Immature natural killer cell (primary cell): ENCODE data around the gene NCOA6. TPM values are rescaled to one million over a fixed set of nuclear protein-coding genes. Genes with fewer than 3 reads are reported as not detected.

Experiments
- DNase-seq, 3 donors: peaks; one replicate each; pipeline ENCODE4 v3.0.0; 2022; ENCODE audit warnings: mixed read lengths in 1 of 3
- H3K27ac Mint-ChIP-seq, 6 donors: one replicate each; pipeline ENCODE4 v1.8.0; 2020; ENCODE audit warnings: mixed read lengths in 6 of 6, mild to moderate bottlenecking in 5 of 6, inconsistent platforms in 4 of 6, moderate library complexity in 3 of 6
- H3K27me3 Mint-ChIP-seq, 3 donors: one replicate each; pipeline ENCODE4 v1.8.0; 2020 to 2021; ENCODE audit warnings: low read depth in 3 of 3, mild to moderate bottlenecking in 3 of 3, mixed read lengths in 3 of 3, moderate library complexity in 3 of 3, inconsistent platforms in 1 of 3
- H3K36me3 Mint-ChIP-seq, 3 donors: one replicate each; pipeline ENCODE4 v1.8.0; 2020; ENCODE audit warnings: mixed read lengths in 3 of 3, inconsistent platforms in 2 of 3, mild to moderate bottlenecking in 2 of 3
- H3K4me1 Mint-ChIP-seq, 2 donors: one replicate each; pipeline ENCODE4 v1.8.0; 2020; ENCODE audit warnings: inconsistent platforms in 2 of 2, mild to moderate bottlenecking in 2 of 2, mixed read lengths in 2 of 2, moderate library complexity in 1 of 2
- H3K4me3 Mint-ChIP-seq, 5 donors: one replicate each; pipeline ENCODE4 v1.8.0; 2020; ENCODE audit warnings: mild to moderate bottlenecking in 5 of 5, mixed read lengths in 5 of 5, inconsistent platforms in 3 of 5, moderate library complexity in 3 of 5
- H3K9me3 Mint-ChIP-seq, 6 donors: one replicate each; pipeline ENCODE4 v1.8.0; 2020; ENCODE audit warnings: mild to moderate bottlenecking in 6 of 6, mixed read lengths in 6 of 6, inconsistent platforms in 4 of 6, moderate library complexity in 3 of 6
- polyA plus RNA-seq, 3 donors: library from polyadenylated mRNA; unstranded; fragments of 300-500 nt; fragmentation: Illumina TruSeq; gene quantifications; one replicate each; pipeline ENCODE4 v1.2.3, GENCODE V29; 2021

The NCOA6 gene
- polyA plus RNA-seq, 3 donors from 2014 or later, result 0.65 to 17.3 (median 3.0) TPM

DNA sequence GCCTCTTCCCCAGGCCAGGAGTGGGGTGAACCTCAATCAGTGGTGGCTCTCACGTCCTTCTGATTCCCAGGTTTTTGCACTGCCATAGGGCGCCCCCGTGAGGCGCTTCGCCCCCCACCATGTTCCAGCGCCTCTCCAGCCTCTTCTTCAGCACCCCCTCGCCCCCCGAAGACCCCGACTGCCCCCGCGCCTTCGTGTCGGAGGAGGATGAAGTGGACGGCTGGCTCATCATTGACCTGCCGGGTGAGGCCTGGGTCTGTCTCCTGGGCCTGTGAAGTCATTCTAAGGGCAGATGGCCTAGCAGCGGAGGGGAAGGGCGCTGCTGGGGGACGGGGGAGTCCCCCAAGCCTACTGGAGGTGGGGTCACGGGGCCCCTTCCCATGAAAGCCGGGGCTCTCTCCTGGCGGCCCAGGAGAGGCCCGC, 116.8 kb downstream of the NCOA6 start:
- peaks cover 23 to 27% (median 25%) of the 10 kb centered on the region in 3 donors for H3K27me3 Mint-ChIP-seq

DNA sequence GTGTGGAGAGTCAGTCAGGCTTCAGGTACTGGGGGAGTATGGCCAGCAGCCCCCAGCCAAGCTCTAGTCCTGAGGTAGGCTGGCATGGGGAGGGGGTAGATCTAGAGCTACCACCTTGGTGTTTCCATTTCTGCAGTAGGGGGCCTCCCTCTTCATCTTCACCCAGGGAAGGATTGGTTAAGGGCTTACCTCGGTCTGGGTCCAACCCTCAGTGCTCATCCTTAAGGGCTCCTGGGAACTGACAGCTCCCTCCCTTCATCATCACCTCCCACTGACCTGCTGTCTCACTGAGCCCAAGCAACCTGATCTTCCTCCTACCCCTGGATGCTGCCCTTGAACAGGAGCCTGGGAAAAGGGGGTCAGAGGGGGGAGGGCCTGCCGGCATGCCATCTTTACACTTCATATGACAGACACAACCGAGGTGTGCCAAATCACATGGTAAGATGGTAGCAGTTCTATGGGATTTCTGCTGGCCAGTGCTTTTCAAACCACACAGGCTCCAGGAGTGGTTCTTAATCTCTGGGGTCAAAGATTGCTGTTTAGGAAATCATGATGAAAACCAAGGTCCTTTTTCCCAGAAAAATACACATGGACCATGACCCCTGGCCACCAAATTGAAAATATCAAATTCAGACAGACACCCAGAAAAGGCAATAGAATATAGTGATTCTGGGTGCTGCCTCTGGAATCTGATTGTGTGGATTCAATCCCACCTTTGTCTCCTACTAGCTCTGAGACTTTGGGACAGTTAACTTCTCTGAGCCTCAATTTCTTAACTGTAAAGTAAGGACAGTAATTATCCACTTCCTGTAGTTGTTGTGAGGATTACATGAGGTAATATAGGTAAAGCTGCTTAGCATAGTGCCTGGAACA, 118.3 kb downstream of the NCOA6 start:
- Mint-ChIP-seq H3K4me3 (peak overlapping the region in 2 of 5 donors; percentile 1 to 19), H3K36me3 (no peaks in the 10 kb centered on the region), H3K27ac (peak overlapping the region in 5 of 6 donors; percentile 48 to 95 (median 94)), H3K9me3 (no peaks in the 10 kb centered on the region), H3K4me1 (peaks cover 28 to 40% of the 10 kb centered on the region in 2 donors), H3K27me3 (peaks cover 23 to 33% (median 32%) of the 10 kb centered on the region in 3 donors)
- no peak for DNase-seq

More for the DNA sequence above, 116.8 kb downstream of the NCOA6 start:
- peak overlapping the region in 5 of 6 donors; percentile 80 to 88 (median 81) for H3K27ac Mint-ChIP-seq
- H3K9me3 Mint-ChIP-seq, result no peaks in the 10 kb centered on the region
- H3K4me1 Mint-ChIP-seq, result peaks cover 21 to 30% of the 10 kb centered on the region in 2 donors
- H3K36me3 Mint-ChIP-seq, result peaks cover 3 to 7% (median 4%) of the 10 kb centered on the region in 3 donors
- H3K4me3 Mint-ChIP-seq, result peak overlapping the region; percentile 29 to 92 (median 89)
- DNase-seq, result no peak

DNA sequence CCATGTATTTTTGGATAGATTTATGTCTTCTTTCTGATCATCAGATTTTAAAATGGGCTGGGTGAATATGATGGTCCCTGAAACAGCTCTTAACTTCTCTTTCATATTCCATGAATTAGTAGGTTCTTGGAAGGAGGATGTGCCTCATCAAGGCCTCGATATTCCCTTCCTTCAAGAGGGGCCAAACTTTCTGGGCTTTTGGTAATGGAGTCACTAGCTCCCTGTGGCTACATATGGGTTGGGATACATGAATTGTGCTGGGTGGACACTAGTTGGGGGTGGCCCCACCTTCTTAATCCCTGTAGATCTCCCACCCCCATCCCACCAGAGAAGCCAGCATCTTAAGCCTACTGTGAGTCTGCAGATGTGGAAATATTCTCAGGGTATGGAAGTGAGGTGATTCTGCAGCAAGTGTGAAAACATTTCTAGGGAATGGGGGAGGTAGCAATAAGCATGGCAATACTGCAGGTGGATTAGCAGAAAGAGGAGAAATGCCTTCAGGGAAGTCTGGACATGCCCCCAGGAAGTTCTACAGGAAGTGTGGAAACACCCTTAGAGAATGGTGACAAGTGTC, 119.1 kb downstream of the NCOA6 start:
- H3K27ac Mint-ChIP-seq, result peak overlapping the region in 5 of 6 donors; percentile 48 to 96 (median 94)
- peaks cover 27 to 34% (median 29%) of the 10 kb centered on the region in 3 donors for H3K27me3 Mint-ChIP-seq
- H3K4me1 Mint-ChIP-seq, result peaks cover 28 to 40% of the 10 kb centered on the region in 2 donors
- H3K9me3 Mint-ChIP-seq, result no peaks in the 10 kb centered on the region
- H3K4me3 Mint-ChIP-seq, result peak overlapping the region in 4 of 5 donors; percentile 1 to 60 (median 24)
- no peak for DNase-seq
- no peaks in the 10 kb centered on the region for H3K36me3 Mint-ChIP-seq

DNA sequence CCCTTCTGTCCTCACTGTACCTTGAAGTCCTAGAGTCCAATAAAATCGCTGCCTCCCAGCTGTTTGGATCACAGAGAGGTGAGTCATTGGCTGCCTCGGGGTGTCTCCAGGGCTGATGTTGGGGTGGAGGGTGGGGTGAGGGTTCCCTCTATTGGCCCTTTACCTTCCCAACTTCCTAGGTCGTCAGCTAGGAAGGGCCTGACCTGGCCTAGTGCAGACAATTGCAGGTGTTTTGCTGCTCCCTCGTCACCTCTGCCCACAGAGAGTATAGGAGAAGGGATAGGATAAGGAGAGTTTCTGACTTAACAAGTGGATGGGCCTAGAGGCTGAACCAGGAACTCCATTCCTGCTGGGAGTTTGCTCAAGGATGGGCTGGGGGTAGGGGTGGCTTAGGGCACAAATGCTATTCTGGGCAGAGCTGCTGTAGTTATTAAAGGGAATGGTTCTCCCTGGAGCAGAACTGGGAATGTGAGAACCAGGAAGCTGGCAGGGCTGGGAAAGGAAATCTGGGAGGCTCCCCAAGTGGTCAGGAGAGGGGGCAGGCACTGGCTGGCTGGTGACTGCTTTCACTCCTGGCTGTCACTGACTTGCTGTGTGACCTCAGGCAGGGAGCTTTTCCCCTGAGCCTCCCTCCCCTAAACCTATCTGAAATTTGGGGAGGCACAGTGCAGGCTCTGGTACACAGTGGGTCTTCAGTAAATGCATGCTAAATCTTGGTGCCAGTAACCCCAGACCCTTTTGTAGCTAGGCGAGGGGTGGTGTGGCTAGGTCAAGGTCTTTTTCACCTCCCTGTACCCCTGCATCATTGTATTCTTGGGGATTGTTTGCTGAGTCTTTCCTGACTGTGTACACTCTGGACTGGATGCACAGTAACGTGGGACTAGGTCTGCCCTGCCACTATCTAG, 119.8 kb downstream of the NCOA6 start:
- DNase-seq, result no peak
- Mint-ChIP-seq H3K4me1 (peaks cover 26 to 38% of the 10 kb centered on the region in 2 donors), H3K36me3 (no peaks in the 10 kb centered on the region), H3K4me3 (peak overlapping the region; percentile 86 to 97 (median 92)), H3K9me3 (no peaks in the 10 kb centered on the region), H3K27me3 (peaks cover 27 to 35% (median 29%) of the 10 kb centered on the region in 3 donors), H3K27ac (peak overlapping the region; percentile 80 to 96 (median 94))

DNA sequence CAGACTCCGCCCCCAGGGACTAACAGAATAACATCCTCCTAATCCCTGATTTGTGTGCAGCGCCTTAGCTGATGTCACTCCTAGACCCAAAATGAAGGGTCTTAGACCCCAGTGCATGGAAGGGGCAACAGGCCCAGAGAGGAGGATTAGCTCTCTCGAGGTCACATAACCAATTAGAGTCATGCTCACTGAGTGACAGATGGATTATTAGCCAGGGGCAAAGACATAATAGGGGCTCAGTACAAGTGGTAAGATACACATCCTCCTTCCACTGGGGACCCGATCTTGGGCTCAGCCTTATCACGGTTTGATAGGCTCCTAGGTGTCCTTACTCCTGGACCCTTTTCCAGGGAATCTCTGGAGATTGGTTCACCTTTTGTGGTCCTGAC, 120.4 kb downstream of the NCOA6 start:
- DNase-seq, result no peak
- peak overlapping the region; percentile 86 to 97 (median 92) for H3K4me3 Mint-ChIP-seq
- H3K27me3 Mint-ChIP-seq, result peaks cover 27 to 33% (median 29%) of the 10 kb centered on the region in 3 donors
- H3K9me3 Mint-ChIP-seq, result no peaks in the 10 kb centered on the region
- no peaks in the 10 kb centered on the region for H3K36me3 Mint-ChIP-seq
- peaks cover 21 to 32% of the 10 kb centered on the region in 2 donors for H3K4me1 Mint-ChIP-seq
- peak overlapping the region; percentile 80 to 96 (median 94) for H3K27ac Mint-ChIP-seq

DNA sequence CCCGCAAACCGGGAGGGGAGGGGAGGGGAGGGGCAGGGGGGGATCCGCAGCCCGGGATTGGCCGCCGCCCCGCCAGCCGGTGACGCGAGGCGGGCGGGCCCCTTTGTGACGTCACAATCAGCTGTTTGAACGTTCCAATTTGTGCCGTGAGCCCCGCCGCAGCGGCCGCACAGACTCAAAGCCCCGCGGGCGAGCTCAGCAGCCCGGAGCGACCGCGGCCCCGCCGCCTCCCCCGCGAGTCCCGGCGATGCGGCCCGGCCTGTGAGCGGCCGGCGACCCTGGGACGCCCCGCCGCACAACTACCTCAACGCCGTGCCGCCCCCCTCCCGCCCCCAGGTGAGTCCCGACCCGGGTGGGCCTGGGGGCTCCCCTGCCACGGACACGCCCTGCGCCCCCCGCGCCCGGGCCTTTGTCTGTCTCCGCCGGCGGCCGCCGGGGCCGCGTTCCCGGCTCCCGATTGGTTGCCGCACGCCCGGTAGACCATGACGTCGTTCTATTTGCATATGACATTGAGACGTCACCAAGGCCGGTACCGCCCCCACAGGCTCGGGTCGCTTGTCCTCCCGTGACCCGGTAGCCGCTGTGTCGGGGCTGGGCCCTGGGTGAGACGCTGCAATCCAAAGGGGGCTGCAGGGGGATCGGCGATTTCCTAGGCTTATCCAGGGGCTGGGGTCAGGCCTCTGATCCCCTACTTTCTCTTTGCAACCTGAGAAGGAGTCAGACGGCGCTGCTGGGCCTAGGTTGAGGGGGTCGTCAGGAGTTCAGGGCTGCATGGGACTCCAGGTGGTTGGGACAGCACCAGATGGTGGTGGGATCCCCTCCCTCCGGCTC, 121.1 kb downstream of the NCOA6 start, which contains the start of gene TP53INP2:
TP53INP2 (plus strand) TSS at position 168 of the 831 bp plus-strand sequence. CDS start 4,396 bp downstream, outside the sequence.
- Mint-ChIP-seq H3K27ac (peak within 1 kb of the TSS; percentile 89 to 97 (median 96)), H3K36me3 (no peaks in the 10 kb centered on the region), H3K9me3 (no peaks in the 10 kb centered on the region), H3K4me3 (peak within 1 kb of the TSS; percentile 86 to 97 (median 92)), H3K4me1 (peaks cover 19 to 32% of the 10 kb centered on the region in 2 donors), H3K27me3 (peaks cover 24 to 30% (median 24%) of the 10 kb centered on the region in 3 donors)
- DNase-seq, result peak; percentile 90 to 93 (median 91)

DNA sequence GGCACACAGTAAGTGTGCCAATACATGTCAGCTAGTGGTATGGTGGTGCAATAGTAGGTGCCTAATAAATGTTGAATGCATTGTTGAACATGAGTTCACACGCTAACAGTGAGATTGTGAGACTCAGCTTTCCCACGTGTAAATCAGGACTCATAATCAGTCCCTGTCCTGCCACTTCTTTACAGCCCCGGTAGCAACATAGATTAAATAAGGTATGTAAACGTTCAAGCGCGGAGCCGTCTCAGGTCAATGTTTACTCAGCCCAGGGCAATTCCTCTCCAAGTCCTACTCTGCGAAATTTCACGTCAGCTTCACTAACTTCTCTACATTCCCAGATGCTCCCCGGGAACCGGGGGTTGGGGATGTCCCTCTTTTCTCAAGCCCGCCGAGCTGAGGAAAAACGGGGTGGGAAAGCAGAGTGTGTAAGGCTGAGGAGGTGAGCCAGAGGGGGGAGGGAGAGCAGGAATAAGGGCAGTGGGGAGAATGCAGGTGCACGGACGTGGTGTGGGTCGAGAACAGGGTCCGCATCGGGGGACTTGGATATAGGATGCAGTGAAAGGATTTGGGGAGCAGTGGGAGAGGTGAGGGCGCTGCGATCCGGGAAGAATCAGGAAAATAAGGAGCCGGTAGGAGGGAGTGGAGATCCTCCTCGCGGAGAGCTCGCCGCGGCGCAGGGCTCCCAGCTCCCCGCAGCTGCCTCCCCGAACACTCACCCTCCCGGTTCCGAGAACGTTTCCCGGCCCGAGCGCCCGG, 121.9 kb downstream of the NCOA6 start:
- peaks cover 17 to 30% of the 10 kb centered on the region in 2 donors for H3K4me1 Mint-ChIP-seq
- H3K4me3 Mint-ChIP-seq, result peak overlapping the region; percentile 86 to 97 (median 90)
- no peak for DNase-seq

DNA sequence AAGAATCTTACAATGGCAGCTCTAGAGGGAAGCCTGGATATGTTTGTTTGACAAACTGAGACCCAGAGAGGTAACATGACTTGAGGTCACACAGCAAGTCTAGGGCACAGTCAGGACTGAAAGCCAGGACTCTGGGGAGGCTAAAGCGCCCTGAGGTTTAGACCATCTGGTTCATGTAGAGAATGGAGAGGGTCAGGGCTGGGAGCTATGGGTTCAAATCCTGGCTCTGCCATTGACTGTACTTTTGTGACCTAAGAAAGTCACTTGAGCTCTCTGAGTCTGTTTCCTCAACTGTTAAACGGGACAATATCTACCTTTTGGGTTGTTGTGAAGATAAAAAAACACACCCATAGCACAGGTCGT, 122.4 kb downstream of the NCOA6 start:
- no peak for DNase-seq
- H3K9me3 Mint-ChIP-seq, result no peaks in the 10 kb centered on the region
- H3K4me3 Mint-ChIP-seq, result peak overlapping the region; percentile 86 to 97 (median 90)
- H3K4me1 Mint-ChIP-seq, result peaks cover 13 to 24% of the 10 kb centered on the region in 2 donors
- H3K27ac Mint-ChIP-seq, result peak overlapping the region; percentile 89 to 97 (median 94)
- H3K36me3 Mint-ChIP-seq, result no peaks in the 10 kb centered on the region
- peaks cover 15 to 26% (median 16%) of the 10 kb centered on the region in 3 donors for H3K27me3 Mint-ChIP-seq

More for the DNA sequence above, 121.9 kb downstream of the NCOA6 start:
- Mint-ChIP-seq H3K9me3 (no peaks in the 10 kb centered on the region), H3K36me3 (no peaks in the 10 kb centered on the region), H3K27ac (peak overlapping the region; percentile 89 to 97 (median 94)), H3K27me3 (peaks cover 17 to 26% (median 19%) of the 10 kb centered on the region in 3 donors)

DNA sequence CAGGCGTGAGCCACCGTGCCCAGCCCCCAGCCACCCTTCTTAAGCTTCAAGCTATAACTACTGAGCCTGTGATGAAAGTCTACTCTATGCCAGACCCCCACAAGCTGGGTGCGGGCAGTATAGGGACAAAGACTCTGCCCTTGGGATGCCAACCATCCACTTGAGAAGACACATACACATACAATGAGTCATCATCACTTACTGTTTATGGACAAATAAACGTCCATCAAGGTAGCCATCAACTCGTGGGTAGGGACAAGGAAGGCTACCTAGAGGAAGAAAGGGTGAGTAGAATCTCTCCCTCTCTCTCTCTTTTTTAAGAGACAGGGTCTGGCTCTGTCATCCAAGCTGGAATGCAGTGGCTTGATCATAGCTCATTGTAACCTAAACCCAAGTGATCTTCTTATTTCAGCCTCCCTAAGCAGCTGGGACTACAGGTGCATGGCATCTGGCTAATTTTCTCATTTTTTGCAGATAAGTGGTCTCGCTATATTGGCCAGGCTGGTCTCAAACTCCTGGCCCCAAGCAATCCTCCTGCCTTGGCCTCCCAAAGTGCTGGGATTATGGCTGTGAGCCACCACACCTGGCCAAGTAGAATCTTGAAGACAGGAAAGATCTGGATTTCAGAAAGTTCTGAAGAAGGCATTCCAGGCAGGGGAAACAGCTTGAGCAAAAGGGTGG, 123.9 kb downstream of the NCOA6 start:
- peaks cover 13 to 23% of the 10 kb centered on the region in 2 donors for H3K4me1 Mint-ChIP-seq
- no peaks in the 10 kb centered on the region for H3K9me3 Mint-ChIP-seq
- peaks cover 15 to 26% (median 18%) of the 10 kb centered on the region in 3 donors for H3K27me3 Mint-ChIP-seq
- peak overlapping the region in 2 of 5 donors; percentile 26 to 53 for H3K4me3 Mint-ChIP-seq
- H3K27ac Mint-ChIP-seq, result peak overlapping the region in 2 of 6 donors; percentile 21 to 81
- DNase-seq, result no peak
- no peaks in the 10 kb centered on the region for H3K36me3 Mint-ChIP-seq

DNA sequence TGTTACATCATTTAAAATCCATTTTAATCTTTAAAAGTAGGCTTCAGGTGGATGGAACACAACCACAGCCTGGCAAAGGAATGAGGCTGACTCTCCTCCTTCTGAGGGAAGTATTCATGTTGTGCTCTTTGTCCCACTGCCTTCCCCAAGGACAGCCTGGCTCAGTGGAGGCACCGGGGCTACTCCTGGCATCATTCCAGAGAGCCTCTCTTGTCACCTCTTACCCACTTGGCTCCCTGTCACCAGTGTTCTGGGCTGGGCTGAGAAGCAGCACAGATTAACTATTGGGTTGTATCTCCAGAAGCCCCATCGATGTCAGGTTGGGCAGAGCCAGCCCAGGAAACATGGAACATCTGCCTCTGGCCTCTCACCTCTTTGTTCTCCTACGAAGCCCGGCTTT, 132.0 kb downstream of the NCOA6 start:
- Mint-ChIP-seq H3K4me1 (no peaks in the 10 kb centered on the region), H3K36me3 (no peaks in the 10 kb centered on the region), H3K9me3 (no peaks in the 10 kb centered on the region), H3K27me3 (peaks cover 3 to 6% (median 4%) of the 10 kb centered on the region in 3 donors), H3K4me3 (no peak overlapping the region), H3K27ac (no peak overlapping the region)
- no peak for DNase-seq

DNA sequence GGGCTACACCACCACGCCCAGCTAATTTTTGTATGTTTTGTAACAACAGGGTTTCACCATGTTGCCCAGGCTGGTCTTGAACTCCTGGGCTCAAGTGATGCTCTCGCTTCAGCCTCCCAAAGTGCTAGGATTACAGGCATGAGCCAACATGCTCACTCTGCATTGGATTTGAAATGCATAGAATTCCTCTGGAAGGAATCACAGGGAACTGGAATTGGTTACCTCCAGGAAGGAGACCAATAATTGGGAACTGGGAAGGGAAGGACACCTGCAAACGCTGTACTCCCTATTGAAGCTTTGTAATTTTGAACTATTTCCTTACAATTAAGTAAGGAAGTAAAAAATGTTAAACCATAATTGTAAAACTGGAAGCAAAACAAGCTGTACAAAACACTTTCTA, 133.6 kb downstream of the NCOA6 start:
- H3K9me3 Mint-ChIP-seq, result no peaks in the 10 kb centered on the region
- H3K36me3 Mint-ChIP-seq, result no peaks in the 10 kb centered on the region
- H3K27ac Mint-ChIP-seq, result no peak overlapping the region
- H3K4me3 Mint-ChIP-seq, result no peak overlapping the region
- peaks cover 3 to 6% (median 6%) of the 10 kb centered on the region in 3 donors for H3K27me3 Mint-ChIP-seq
- H3K4me1 Mint-ChIP-seq, result no peaks in the 10 kb centered on the region
- DNase-seq, result no peak
